MG63 (cell line): ENCODE data around the gene KRT81. TPM values are rescaled to one million over a fixed set of nuclear protein-coding genes. Genes with fewer than 3 reads are reported as not detected.
"Not testable (repeated sequence)": the region's sequence is repeated elsewhere in the genome, so short reads cannot be mapped to it uniquely, and the experiment has no call there.

Experiments
- DNase-seq: peaks from one replicate; pipeline ENCODE4 v3.0.0-alpha.2; 2020
- H3K27me3 ChIP-seq: fragments of 250-450 bp; sonication (Bioruptor Pico); 2 replicates; pipeline ENCODE4 v1.5.1; 2020; ENCODE audit warnings: mild to moderate bottlenecking, moderate library complexity
- H3K36me3 ChIP-seq: fragments of 250-450 bp; sonication (Bioruptor Pico); 2 replicates; pipeline ENCODE4 v1.5.1; 2020; ENCODE audit warnings: mild to moderate bottlenecking, moderate library complexity
- H3K4me3 ChIP-seq: fragments of 250-450 bp; sonication (Bioruptor Pico); 2 replicates; pipeline ENCODE4 v1.5.1; 2020; ENCODE audit warnings: mild to moderate bottlenecking, moderate library complexity
- H3K9me3 ChIP-seq: fragments of 250-450 bp; sonication (Bioruptor Pico); 2 replicates; pipeline ENCODE4 v1.5.1; 2020; ENCODE audit warnings: mild to moderate bottlenecking, moderate library complexity
- total RNA-seq: library from RNA; depleted of rRNA; stranded (reverse); fragments of >200 nt; shearing (Covaris generic); gene quantifications from 2 replicates; pipeline ENCODE4 v1.2.3, GENCODE V29; 2014; ENCODE audit warnings: low replicate concordance

Gene KRT81
- total RNA-seq, 1 experiment from 2014 or later: 3.8 TPM

- Histone ChIP-seq H3K27me3 (no peaks in the 10 kb centered on the region), H3K4me3 (no peak overlapping the region), H3K9me3 (no peaks in the 10 kb centered on the region), H3K36me3 (no peaks in the 10 kb centered on the region)
- no peak for DNase-seq
Observed at GRCh38 chr12:52321418-52321817, 30.1 kb upstream of the KRT81 start.

GRCh38 chr12:52320784-52321400, 29.6 kb upstream of the KRT81 start, which contains the start of gene KRT83:
KRT83 (minus strand) TSS chr12:52321398; CDS start chr12:52321335, 63 bp downstream.
- no peaks in the 10 kb centered on the region for H3K27me3 ChIP-seq
- no peaks in the 10 kb centered on the region for H3K36me3 ChIP-seq
- H3K4me3 ChIP-seq: no peak within 1 kb of the TSS
- H3K9me3 ChIP-seq: no peaks in the 10 kb centered on the region
- DNase-seq: no peak

- Histone ChIP-seq H3K27me3 (no peaks in the 10 kb centered on the region), H3K36me3 (no peaks in the 10 kb centered on the region), H3K9me3 (no peaks in the 10 kb centered on the region)
Observed at GRCh38 chr12:52319097-52319496, 27.8 kb upstream of the KRT81 start.

GRCh38 chr12:52318241-52318990, 27.1 kb upstream of the KRT81 start:
- Histone ChIP-seq H3K36me3 (no peaks in the 10 kb centered on the region), H3K27me3 (no peaks in the 10 kb centered on the region), H3K4me3 (no peak overlapping the region), H3K9me3 (no peaks in the 10 kb centered on the region)
- DNase-seq: no peak

More at GRCh38 chr12:52319097-52319496, 27.8 kb upstream of the KRT81 start:
- no peak overlapping the region for H3K4me3 ChIP-seq
- no peak for DNase-seq

GRCh38 chr12:52317468-52318052, 26.2 kb upstream of the KRT81 start:
- no peak for DNase-seq
- Histone ChIP-seq H3K4me3 (no peak overlapping the region), H3K36me3 (no peaks in the 10 kb centered on the region), H3K27me3 (no peaks in the 10 kb centered on the region), H3K9me3 (no peaks in the 10 kb centered on the region)

- no peaks in the 10 kb centered on the region for H3K27me3 ChIP-seq
- no peaks in the 10 kb centered on the region for H3K36me3 ChIP-seq
- DNase-seq: no peak
- H3K9me3 ChIP-seq: no peaks in the 10 kb centered on the region
- no peak overlapping the region for H3K4me3 ChIP-seq
Observed at GRCh38 chr12:52316701-52317100, 25.4 kb upstream of the KRT81 start.

- H3K36me3 ChIP-seq: no peaks in the 10 kb centered on the region
- H3K4me3 ChIP-seq: no peak overlapping the region
- no peak for DNase-seq
- H3K9me3 ChIP-seq: no peaks in the 10 kb centered on the region
- H3K27me3 ChIP-seq: no peaks in the 10 kb centered on the region
Observed at GRCh38 chr12:52316290-52316689, 25.0 kb upstream of the KRT81 start.

- H3K36me3 ChIP-seq, H3K4me3 ChIP-seq, H3K27me3 ChIP-seq, H3K9me3 ChIP-seq: not testable (repeated sequence)
- peak; percentile 39 for DNase-seq
Observed at GRCh38 chr12:52315721-52316120, 24.4 kb upstream of the KRT81 start.

- no peak for DNase-seq
- H3K27me3 ChIP-seq: no peaks in the 10 kb centered on the region
- H3K4me3 ChIP-seq: no peak overlapping the region
- no peaks in the 10 kb centered on the region for H3K36me3 ChIP-seq
- no peaks in the 10 kb centered on the region for H3K9me3 ChIP-seq
Observed at GRCh38 chr12:52314511-52314910, 23.2 kb upstream of the KRT81 start.

GRCh38 chr12:52313926-52314325, 22.6 kb upstream of the KRT81 start:
- Histone ChIP-seq H3K36me3 (no peaks in the 10 kb centered on the region), H3K27me3 (no peaks in the 10 kb centered on the region), H3K9me3 (no peaks in the 10 kb centered on the region), H3K4me3 (no peak overlapping the region)
- no peak for DNase-seq

GRCh38 chr12:52313461-52313860, 22.1 kb upstream of the KRT81 start:
- no peaks in the 10 kb centered on the region for H3K27me3 ChIP-seq
- DNase-seq: no peak
- H3K4me3 ChIP-seq: no peak overlapping the region
- no peaks in the 10 kb centered on the region for H3K36me3 ChIP-seq
- no peaks in the 10 kb centered on the region for H3K9me3 ChIP-seq

- H3K9me3 ChIP-seq: no peaks in the 10 kb centered on the region
- no peak for DNase-seq
- no peaks in the 10 kb centered on the region for H3K36me3 ChIP-seq
- no peaks in the 10 kb centered on the region for H3K27me3 ChIP-seq
- H3K4me3 ChIP-seq: no peak overlapping the region
Observed at GRCh38 chr12:52312086-52312485, 20.8 kb upstream of the KRT81 start.

GRCh38 chr12:52311285-52311648, 19.9 kb upstream of the KRT81 start:
- Histone ChIP-seq H3K9me3 (no peaks in the 10 kb centered on the region), H3K4me3 (no peak overlapping the region), H3K36me3 (no peaks in the 10 kb centered on the region), H3K27me3 (no peaks in the 10 kb centered on the region)
- DNase-seq: no peak

GRCh38 chr12:52310622-52311284, 19.4 kb upstream of the KRT81 start:
- Histone ChIP-seq H3K27me3 (no peaks in the 10 kb centered on the region), H3K4me3 (no peak overlapping the region)
- DNase-seq: no peak

GRCh38 chr12:52308806-52309425, 17.6 kb upstream of the KRT81 start:
- Histone ChIP-seq H3K9me3 (no peaks in the 10 kb centered on the region), H3K36me3 (no peaks in the 10 kb centered on the region), H3K4me3 (no peak overlapping the region), H3K27me3 (no peaks in the 10 kb centered on the region)
- DNase-seq: no peak

More at GRCh38 chr12:52310622-52311284, 19.4 kb upstream of the KRT81 start:
- H3K36me3 ChIP-seq: no peaks in the 10 kb centered on the region
- no peaks in the 10 kb centered on the region for H3K9me3 ChIP-seq

GRCh38 chr12:52307836-52308805, 16.8 kb upstream of the KRT81 start:
- no peak for DNase-seq
- H3K9me3 ChIP-seq: no peaks in the 10 kb centered on the region

More at GRCh38 chr12:52307836-52308805, 16.8 kb upstream of the KRT81 start:
- Histone ChIP-seq H3K36me3 (no peaks in the 10 kb centered on the region), H3K27me3 (no peaks in the 10 kb centered on the region), H3K4me3 (no peak overlapping the region)
